ENCODE data around the gene SLC16A14.

The SLC16A14 gene

DNA sequence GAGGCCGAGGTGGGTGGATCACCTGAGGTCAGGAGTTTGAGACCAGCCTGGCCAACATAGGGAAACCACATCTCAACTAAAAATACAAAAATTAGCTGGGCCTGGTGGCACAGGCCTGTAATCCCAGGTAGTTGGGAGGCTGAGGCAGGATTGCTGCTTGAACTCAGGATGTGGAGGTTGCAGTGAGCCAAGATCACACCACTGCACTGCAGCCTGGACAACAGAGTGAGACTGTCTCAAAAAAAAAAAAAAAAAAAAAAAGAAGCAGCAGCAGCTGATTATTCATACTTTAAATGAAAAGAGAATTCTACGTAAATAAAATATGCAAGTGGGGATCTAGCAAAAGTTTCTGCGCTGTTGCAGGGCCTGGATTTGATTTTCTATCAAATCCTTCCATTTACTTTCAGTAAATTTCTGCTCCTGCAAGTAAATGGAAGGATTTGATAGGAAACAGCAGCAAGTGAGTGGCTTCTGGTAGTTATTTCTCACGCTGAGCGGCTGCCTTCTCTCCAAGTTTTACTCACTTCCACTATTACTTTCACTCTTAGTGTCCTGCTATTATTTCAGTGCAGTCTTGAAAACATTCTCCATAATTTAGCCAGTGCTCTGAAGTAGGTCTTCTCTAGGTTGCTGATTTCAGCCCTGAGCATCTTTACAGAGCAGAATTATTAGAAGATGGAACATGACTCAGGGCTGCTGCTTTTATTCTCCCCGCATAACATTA is 68.4 kb downstream of the SLC16A14 start:
- ChIA-PET CTCF (interaction anchor here (0.7 to 1.2 kb wide), 2 partner anchors 8 to 160 kb away, joined by 3 to 13 read pairs; no protein-coding TSS in a partner anchor), POLR2A (no interaction called here)
- no peak overlapping the region for H3K4me3 ChIP-seq (ENCODE audit: low read depth, low read length)
- TF ChIP-seq, protein P1, sequence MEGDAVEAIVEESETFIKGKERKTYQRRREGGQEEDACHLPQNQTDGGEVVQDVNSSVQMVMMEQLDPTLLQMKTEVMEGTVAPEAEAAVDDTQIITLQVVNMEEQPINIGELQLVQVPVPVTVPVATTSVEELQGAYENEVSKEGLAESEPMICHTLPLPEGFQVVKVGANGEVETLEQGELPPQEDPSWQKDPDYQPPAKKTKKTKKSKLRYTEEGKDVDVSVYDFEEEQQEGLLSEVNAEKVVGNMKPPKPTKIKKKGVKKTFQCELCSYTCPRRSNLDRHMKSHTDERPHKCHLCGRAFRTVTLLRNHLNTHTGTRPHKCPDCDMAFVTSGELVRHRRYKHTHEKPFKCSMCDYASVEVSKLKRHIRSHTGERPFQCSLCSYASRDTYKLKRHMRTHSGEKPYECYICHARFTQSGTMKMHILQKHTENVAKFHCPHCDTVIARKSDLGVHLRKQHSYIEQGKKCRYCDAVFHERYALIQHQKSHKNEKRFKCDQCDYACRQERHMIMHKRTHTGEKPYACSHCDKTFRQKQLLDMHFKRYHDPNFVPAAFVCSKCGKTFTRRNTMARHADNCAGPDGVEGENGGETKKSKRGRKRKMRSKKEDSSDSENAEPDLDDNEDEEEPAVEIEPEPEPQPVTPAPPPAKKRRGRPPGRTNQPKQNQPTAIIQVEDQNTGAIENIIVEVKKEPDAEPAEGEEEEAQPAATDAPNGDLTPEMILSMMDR (IDR thresholded peaks at IDR 0.05; ENCODE audit: insufficient read depth, low read length, missing control alignments): no peak
- DNase-seq (ENCODE audit: low read depth, low spot score): no peak

DNA sequence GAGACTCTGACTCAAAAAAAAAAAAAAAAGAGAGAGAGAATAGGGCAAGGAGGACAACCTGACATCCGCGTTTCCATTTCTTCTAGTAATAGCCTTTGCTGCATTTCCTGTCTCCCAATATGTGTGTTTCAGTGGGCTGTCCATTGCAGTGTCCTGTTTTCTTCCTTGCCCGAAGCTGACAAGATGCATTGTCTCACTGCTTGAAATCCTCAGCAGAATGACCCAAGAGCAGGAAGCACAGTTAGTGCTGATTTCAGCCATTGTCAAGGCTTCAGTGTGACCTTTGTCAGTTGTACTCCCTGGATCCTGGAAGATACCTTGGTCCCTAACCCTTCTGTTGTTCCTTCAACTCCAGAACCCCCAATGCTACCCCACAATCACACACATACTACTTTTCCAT is 71.2 kb downstream of the SLC16A14 start:
- TF ChIP-seq, protein P1 (IDR thresholded peaks at IDR 0.05; ENCODE audit: insufficient read depth, low read length, missing control alignments): no peak
- DNase-seq (ENCODE audit: low read depth, low spot score): no peak
- POLR2A ChIA-PET: no interaction called here
- no peak overlapping the region for H3K4me3 ChIP-seq (ENCODE audit: low read depth, low read length)
- CTCF ChIA-PET: interaction anchor here (0.8 kb wide), 1 partner anchor 11 kb away, joined by 3 read pairs; no protein-coding TSS in a partner anchor

DNA sequence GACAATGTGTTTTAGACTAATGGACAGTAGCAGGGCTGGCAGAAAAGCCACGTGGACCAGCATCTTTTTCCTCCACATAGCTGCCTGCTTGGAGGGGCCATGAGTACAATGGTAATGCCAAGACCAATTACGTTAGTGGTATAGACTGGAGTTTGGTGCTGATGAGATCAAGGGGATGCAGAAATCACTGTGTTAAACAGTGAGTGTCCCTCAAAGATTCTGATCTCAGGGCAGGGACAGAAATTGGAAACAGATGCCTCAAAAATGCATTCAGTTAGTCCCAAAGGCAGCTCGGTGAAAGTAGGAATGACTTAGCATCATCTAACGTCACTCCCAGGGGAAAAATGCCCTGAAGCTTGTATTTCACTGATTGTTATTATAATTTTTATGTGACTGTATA is 72.4 kb downstream of the SLC16A14 start:
- TF ChIP-seq, protein P1 (IDR thresholded peaks at IDR 0.05; ENCODE audit: insufficient read depth, low read length, missing control alignments): no peak
- H3K4me3 ChIP-seq (ENCODE audit: low read depth, low read length): no peak overlapping the region
- no peak for DNase-seq (ENCODE audit: low read depth, low spot score)
- CTCF ChIA-PET: interaction anchor here (1.7 kb wide), 1 partner anchor 12 kb away, joined by 10 read pairs; no protein-coding TSS in a partner anchor
- POLR2A ChIA-PET: no interaction called here

DNA sequence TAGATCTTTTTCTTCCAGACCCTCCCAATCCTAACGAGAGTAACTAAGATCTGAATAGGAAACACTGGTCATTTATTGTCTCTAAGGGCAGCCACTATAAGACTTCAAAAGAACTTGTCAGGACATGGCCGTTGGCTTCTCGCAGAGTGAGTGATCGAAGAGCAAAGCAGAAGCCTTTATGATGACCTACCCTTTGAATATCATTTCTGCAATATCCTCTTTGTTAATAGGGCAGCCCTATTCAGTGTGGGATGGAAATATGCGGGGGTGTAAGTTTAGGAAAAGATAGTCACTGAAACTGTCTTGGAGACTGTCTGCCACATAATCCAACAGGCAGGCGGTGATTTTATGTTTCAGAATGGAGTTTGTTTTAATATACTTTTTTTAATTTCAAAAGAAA is 75.5 kb downstream of the SLC16A14 start:
- DNase-seq (ENCODE audit: low read depth, low spot score): no peak

More for the DNA sequence above, 75.5 kb downstream of the SLC16A14 start:
- TF ChIP-seq, protein P1 (IDR thresholded peaks at IDR 0.05; ENCODE audit: insufficient read depth, low read length, missing control alignments): no peak
- no peak overlapping the region for H3K4me3 ChIP-seq (ENCODE audit: low read depth, low read length)
- ChIA-PET POLR2A (no interaction called here), CTCF (no interaction called here)
